Stimulated activated CD4-positive, alpha-beta T cell treated with anti-CD3 and anti-CD28 coated beads, TNF-alpha, amount 100 ng/mL, for 24 hours (primary cell): Measurements from ENCODE around the gene PLCXD3.

Source experiments
- DNase-seq, 3 experiments: peaks; one replicate each; pipeline ENCODE4 v3.0.0-alpha.2; 2020; ENCODE audit warnings: low read depth in 3 of 3

Gene PLCXD3

GRCh38 chr5:41413074-41413473 is 97.3 kb downstream of the PLCXD3 start:
- no peak for DNase-seq

GRCh38 chr5:41412496-41412895 is 97.9 kb downstream of the PLCXD3 start:
- no peak for DNase-seq

- no peak for DNase-seq
These were observed 99.7 kb downstream of the PLCXD3 start for GRCh38 chr5:41410737-41411136.

- no peak for DNase-seq
These were observed 100.1 kb downstream of the PLCXD3 start for GRCh38 chr5:41410307-41410706.

GRCh38 chr5:41408676-41409443 is 101.5 kb downstream of the PLCXD3 start:
- DNase-seq = no peak

GRCh38 chr5:41406936-41407335 is 103.5 kb downstream of the PLCXD3 start:
- DNase-seq = no peak

GRCh38 chr5:41406424-41406823 is 104.0 kb downstream of the PLCXD3 start:
- no peak for DNase-seq

GRCh38 chr5:41404757-41405156 is 105.6 kb downstream of the PLCXD3 start:
- DNase-seq = no peak

GRCh38 chr5:41403846-41404245 is 106.6 kb downstream of the PLCXD3 start:
- DNase-seq = no peak

- no peak for DNase-seq
These were observed 107.6 kb downstream of the PLCXD3 start for GRCh38 chr5:41402845-41403244.

GRCh38 chr5:41399839-41400238 is 110.6 kb downstream of the PLCXD3 start:
- DNase-seq = no peak

GRCh38 chr5:41392016-41392415 is 118.4 kb downstream of the PLCXD3 start:
- no peak for DNase-seq

GRCh38 chr5:41374631-41375030 is 135.8 kb downstream of the PLCXD3 start:
- DNase-seq = no peak

- no peak for DNase-seq
These were observed 137.2 kb downstream of the PLCXD3 start for GRCh38 chr5:41373230-41373629.

- no peak for DNase-seq
These were observed 138.7 kb downstream of the PLCXD3 start for GRCh38 chr5:41371738-41372137.

GRCh38 chr5:41370482-41370881 is 139.9 kb downstream of the PLCXD3 start:
- DNase-seq = no peak

- DNase-seq = no peak
These were observed 140.6 kb downstream of the PLCXD3 start for GRCh38 chr5:41369799-41370198.

- DNase-seq = no peak
These were observed 142.2 kb downstream of the PLCXD3 start for GRCh38 chr5:41368158-41368557.

GRCh38 chr5:41365369-41365768 is 145.0 kb downstream of the PLCXD3 start:
- no peak for DNase-seq

- no peak for DNase-seq
These were observed 146.1 kb downstream of the PLCXD3 start for GRCh38 chr5:41364346-41364745.

GRCh38 chr5:41363343-41363986 is 146.9 kb downstream of the PLCXD3 start:
- DNase-seq = no peak

GRCh38 chr5:41356786-41357185 is 153.6 kb downstream of the PLCXD3 start:
- DNase-seq = no peak

GRCh38 chr5:41349846-41350245 is 160.6 kb downstream of the PLCXD3 start:
- DNase-seq = no peak
